ENCODE data around the gene SEC14L2. TPM values are rescaled to one million over a fixed set of nuclear protein-coding genes. Genes with fewer than 3 reads are reported as not detected.

SEC14L2 gene
- total RNA-seq, 1 experiment from 2014 or later = 8.2 TPM

GRCh38 chr22:30408388-30409102, 11.7 kb downstream of the SEC14L2 start:
- H3K27ac Mint-ChIP-seq = no peak overlapping the region
- Histone ChIP-seq H3K9ac (ENCODE audit: extremely low read depth, insufficient read length, low read length) (no peak overlapping the region), H3K4ac (ENCODE audit: low read depth, low read length) (no peak overlapping the region), H2BK20ac (ENCODE audit: low read depth, low read length, poor library complexity, severe bottlenecking) (no peak overlapping the region), H4K91ac (ENCODE audit: insufficient read length, low read depth, low read length) (no peak overlapping the region), H3K27me3 (ENCODE audit: insufficient read depth, low read length) (no peaks in the 10 kb centered on the region), H3K14ac (ENCODE audit: insufficient read depth, low read length) (no peak overlapping the region), H3K23ac (ENCODE audit: insufficient read length, low read depth, low read length) (no peak overlapping the region), H4K20me1 (ENCODE audit: control insufficient read depth, insufficient read depth, insufficient read length) (no peaks in the 10 kb centered on the region), H3K27ac (ENCODE audit: insufficient read length, low read depth, low read length) (no peak overlapping the region), H3K4me2 (ENCODE audit: insufficient read depth, insufficient read length, low read length) (no peak overlapping the region), H2BK12ac (ENCODE audit: insufficient read length, low read depth, low read length) (no peak overlapping the region), H3K56ac (ENCODE audit: insufficient read length, low read depth, low read length) (no peak overlapping the region), H3K9me3 (ENCODE audit: control insufficient read depth, low read depth, low read length) (no peaks in the 10 kb centered on the region), H2BK120ac (ENCODE audit: low read depth, low read length, poor library complexity, severe bottlenecking) (no peak overlapping the region), H4K8ac (replicated peaks; ENCODE audit: insufficient read length, low read depth, low read length) (no peak overlapping the region), H3K23me2 (ENCODE audit: insufficient read length, low read depth, low read length, poor library complexity, severe bottlenecking) (no peaks in the 10 kb centered on the region), H3K79me1 (ENCODE audit: insufficient read depth, low read depth, low read length, poor library complexity, severe bottlenecking) (no peaks in the 10 kb centered on the region), H2BK15ac (ENCODE audit: low read depth, low read length) (no peak overlapping the region), H3K79me2 (ENCODE audit: insufficient read depth, low read length) (no peaks in the 10 kb centered on the region), H2AFZ (ENCODE audit: low read length) (no peak overlapping the region), H3T11ph (ENCODE audit: low read length) (no peak overlapping the region), H4K5ac (ENCODE audit: insufficient read length, low read depth, low read length) (no peak overlapping the region), H3K4me1 (ENCODE audit: insufficient read depth, low read length) (no peaks in the 10 kb centered on the region), H3K18ac (ENCODE audit: insufficient read length, low read depth, low read length) (no peak overlapping the region), H2AK5ac (ENCODE audit: insufficient read length, low read length) (no peak overlapping the region), H2BK5ac (ENCODE audit: insufficient read length, low read length) (no peak overlapping the region)
- H3K4me3 Mint-ChIP-seq = no peak overlapping the region; a peak in 1 of 5 replicates
- no peaks in the 10 kb centered on the region for H3K27me3 Mint-ChIP-seq (ENCODE audit: low read depth)
- H3K4me1 Mint-ChIP-seq = peaks cover 0 to 5% of the 10 kb centered on the region in 2 experiments; a peak in 1 of 4 replicates
- no peak for DNase-seq
- TF ChIP-seq, protein P1, sequence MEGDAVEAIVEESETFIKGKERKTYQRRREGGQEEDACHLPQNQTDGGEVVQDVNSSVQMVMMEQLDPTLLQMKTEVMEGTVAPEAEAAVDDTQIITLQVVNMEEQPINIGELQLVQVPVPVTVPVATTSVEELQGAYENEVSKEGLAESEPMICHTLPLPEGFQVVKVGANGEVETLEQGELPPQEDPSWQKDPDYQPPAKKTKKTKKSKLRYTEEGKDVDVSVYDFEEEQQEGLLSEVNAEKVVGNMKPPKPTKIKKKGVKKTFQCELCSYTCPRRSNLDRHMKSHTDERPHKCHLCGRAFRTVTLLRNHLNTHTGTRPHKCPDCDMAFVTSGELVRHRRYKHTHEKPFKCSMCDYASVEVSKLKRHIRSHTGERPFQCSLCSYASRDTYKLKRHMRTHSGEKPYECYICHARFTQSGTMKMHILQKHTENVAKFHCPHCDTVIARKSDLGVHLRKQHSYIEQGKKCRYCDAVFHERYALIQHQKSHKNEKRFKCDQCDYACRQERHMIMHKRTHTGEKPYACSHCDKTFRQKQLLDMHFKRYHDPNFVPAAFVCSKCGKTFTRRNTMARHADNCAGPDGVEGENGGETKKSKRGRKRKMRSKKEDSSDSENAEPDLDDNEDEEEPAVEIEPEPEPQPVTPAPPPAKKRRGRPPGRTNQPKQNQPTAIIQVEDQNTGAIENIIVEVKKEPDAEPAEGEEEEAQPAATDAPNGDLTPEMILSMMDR (conservative IDR thresholded peaks at IDR 0.05) = no peak
- no peaks in the 10 kb centered on the region for H3K9me3 Mint-ChIP-seq
- H3K36me3 Mint-ChIP-seq (ENCODE audit: insufficient read depth in 1 of 3, low read depth in 3 of 3) = peaks cover 9 to 62% (median 28%) of the 10 kb centered on the region in 3 experiments; a peak in 6 of 7 replicates
- no CpG with 5 or more reads among the region's 13 CpGs for WGBS (ENCODE audit: extremely low coverage, insufficient read length, low lambda C conversion rate)
